Measurements from ENCODE around the gene GABRA5. TPM values are rescaled to one million over a fixed set of nuclear protein-coding genes. Genes with fewer than 3 reads are reported as not detected.

The GABRA5 gene
- total RNA-seq, 1 experiment from 2014 or later: 4.9 TPM

DNA sequence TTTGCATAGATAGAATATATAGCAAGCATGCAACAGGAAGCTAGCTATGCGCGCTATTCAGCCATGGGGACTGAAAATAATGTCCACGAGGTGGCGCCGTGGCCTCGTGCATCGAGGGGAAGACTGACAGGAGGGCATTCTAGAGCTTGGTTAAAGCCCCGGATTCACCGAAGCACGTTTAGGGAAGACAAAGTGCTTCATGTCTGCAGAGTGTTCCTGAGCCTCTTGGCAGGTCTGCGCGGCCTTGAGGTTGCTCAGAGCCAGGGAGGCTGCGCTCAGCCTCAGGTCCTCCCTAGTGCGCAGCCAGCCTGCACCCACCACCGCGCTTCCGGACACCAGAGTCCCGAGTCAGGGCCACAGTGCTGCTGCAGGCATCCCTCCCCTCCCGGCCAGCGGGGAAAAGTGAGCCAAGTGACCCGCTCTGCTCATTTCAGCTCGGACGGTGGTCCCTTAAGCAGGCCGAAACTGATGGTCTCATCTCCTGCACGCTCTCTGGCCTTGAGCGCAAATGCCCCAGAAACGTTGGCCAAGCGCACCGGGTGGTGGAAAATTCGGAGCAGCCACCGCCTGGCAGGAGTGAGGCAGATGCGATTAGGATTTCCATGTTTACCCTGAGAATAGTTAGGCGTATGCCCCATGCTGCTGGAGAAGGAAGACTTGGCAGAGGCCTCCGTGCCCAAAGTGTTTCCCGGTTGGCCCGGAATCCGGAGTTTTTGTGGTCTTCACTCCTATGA is 24.8 kb downstream of the GABRA5 start:
- Mint-ChIP-seq H3K4me1 (peaks cover 4 to 6% of the 10 kb centered on the region in 2 experiments), H3K9me3 (peaks cover 0 to 1% of the 10 kb centered on the region in 2 experiments; a peak in 1 of 5 replicates), H3K36me3 (ENCODE audit: insufficient read depth in 1 of 3, low read depth in 3 of 3) (no peaks in the 10 kb centered on the region; a peak in 2 of 7 replicates), H3K27ac (no peak overlapping the region), H3K4me3 (peak overlapping the region in 1 of 2 experiments; percentile 40; a peak in 2 of 5 replicates), H3K27me3 (ENCODE audit: low read depth) (peaks cover 2% of the 10 kb centered on the region)
- Histone ChIP-seq H2BK5ac (ENCODE audit: insufficient read length, low read length) (no peak overlapping the region), H3K4me2 (ENCODE audit: insufficient read depth, insufficient read length, low read length) (no peak overlapping the region), H3T11ph (ENCODE audit: low read length) (no peak overlapping the region), H3K23me2 (ENCODE audit: insufficient read length, low read depth, low read length, poor library complexity, severe bottlenecking) (no peaks in the 10 kb centered on the region), H3K27me3 (ENCODE audit: insufficient read depth, low read length) (no peaks in the 10 kb centered on the region), H2BK120ac (ENCODE audit: low read depth, low read length, poor library complexity, severe bottlenecking) (no peak overlapping the region), H3K27ac (ENCODE audit: insufficient read length, low read depth, low read length) (no peak overlapping the region), H3K9ac (ENCODE audit: extremely low read depth, insufficient read length, low read length) (no peak overlapping the region), H3K79me1 (ENCODE audit: insufficient read depth, low read depth, low read length, poor library complexity, severe bottlenecking) (no peaks in the 10 kb centered on the region), H3K56ac (ENCODE audit: insufficient read length, low read depth, low read length) (no peak overlapping the region), H4K20me1 (ENCODE audit: control insufficient read depth, insufficient read depth, insufficient read length) (no peaks in the 10 kb centered on the region), H3K14ac (ENCODE audit: insufficient read depth, low read length) (no peak overlapping the region), H4K5ac (ENCODE audit: insufficient read length, low read depth, low read length) (no peak overlapping the region), H3K18ac (ENCODE audit: insufficient read length, low read depth, low read length) (peak overlapping the region; percentile 9), H2AFZ (ENCODE audit: low read length) (no peak overlapping the region), H3K9me3 (ENCODE audit: control insufficient read depth, low read depth, low read length) (no peaks in the 10 kb centered on the region), H4K91ac (ENCODE audit: insufficient read length, low read depth, low read length) (no peak overlapping the region), H3K4ac (ENCODE audit: low read depth, low read length) (no peak overlapping the region), H2BK20ac (ENCODE audit: low read depth, low read length, poor library complexity, severe bottlenecking) (no peak overlapping the region), H3K4me1 (ENCODE audit: insufficient read depth, low read length) (no peaks in the 10 kb centered on the region), H4K8ac (replicated peaks; ENCODE audit: insufficient read length, low read depth, low read length) (no peak overlapping the region), H2BK15ac (ENCODE audit: low read depth, low read length) (no peak overlapping the region), H2BK12ac (ENCODE audit: insufficient read length, low read depth, low read length) (no peak overlapping the region), H3K23ac (ENCODE audit: insufficient read length, low read depth, low read length) (no peak overlapping the region), H3K79me2 (ENCODE audit: insufficient read depth, low read length) (no peaks in the 10 kb centered on the region), H2AK5ac (ENCODE audit: insufficient read length, low read length) (no peak overlapping the region)
- peak; percentile 82 for DNase-seq
- WGBS (ENCODE audit: extremely low coverage, insufficient read length, low lambda C conversion rate): no CpG with 5 or more reads among the region's 37 CpGs
- peak; percentile 94 for TF ChIP-seq CTCF (conservative IDR thresholded peaks at IDR 0.05)
